Cardiac fibroblast (primary cell): Measurements from ENCODE around the gene RBM20.

Experiments used
- DNase-seq, 2 donors: peaks; one replicate each; pipeline versions ENCODE4 v3.0.0 to v3.0.0-alpha.2; 2010; ENCODE audit warnings: low read depth in 2 of 2
- H3K4me3 ChIP-seq, 2 donors: replicated peaks in 1 of 2; 1 replicate in 1 of 2; 2 replicates in 1 of 2; pipeline ENCODE4 v1.5.1; 2011; ENCODE audit warnings: low read depth in 2 of 2, low read length in 2 of 2, mild to moderate bottlenecking in 2 of 2, moderate library complexity in 1 of 2
- TF ChIP-seq, protein P1 (sequence below): IDR thresholded peaks from one replicate; pipeline ENCODE4 v1.5.1; 2011; ENCODE audit warnings: low read depth, mild to moderate bottlenecking, low read length, inconsistent platforms

Gene RBM20

DNA sequence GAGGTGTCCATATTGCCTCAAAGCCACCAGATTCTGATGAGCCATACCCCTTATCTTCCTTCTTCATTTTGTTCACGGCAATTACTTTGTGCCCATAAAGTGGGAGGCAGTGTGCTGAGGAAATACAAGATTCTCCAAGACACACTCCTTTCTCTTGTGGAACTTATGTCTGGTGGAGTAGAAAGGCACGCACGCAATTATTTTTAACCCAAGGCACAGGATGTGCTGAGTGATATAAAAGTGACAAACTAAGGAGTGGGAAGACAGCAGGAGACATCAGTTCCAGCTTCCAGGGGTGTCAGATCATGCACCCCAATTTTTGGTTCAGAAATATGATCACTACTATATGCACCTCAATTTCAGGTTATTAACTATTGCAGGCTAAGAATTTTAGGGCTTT is 132.9 kb downstream of the RBM20 start:
- TF ChIP-seq, protein P1, sequence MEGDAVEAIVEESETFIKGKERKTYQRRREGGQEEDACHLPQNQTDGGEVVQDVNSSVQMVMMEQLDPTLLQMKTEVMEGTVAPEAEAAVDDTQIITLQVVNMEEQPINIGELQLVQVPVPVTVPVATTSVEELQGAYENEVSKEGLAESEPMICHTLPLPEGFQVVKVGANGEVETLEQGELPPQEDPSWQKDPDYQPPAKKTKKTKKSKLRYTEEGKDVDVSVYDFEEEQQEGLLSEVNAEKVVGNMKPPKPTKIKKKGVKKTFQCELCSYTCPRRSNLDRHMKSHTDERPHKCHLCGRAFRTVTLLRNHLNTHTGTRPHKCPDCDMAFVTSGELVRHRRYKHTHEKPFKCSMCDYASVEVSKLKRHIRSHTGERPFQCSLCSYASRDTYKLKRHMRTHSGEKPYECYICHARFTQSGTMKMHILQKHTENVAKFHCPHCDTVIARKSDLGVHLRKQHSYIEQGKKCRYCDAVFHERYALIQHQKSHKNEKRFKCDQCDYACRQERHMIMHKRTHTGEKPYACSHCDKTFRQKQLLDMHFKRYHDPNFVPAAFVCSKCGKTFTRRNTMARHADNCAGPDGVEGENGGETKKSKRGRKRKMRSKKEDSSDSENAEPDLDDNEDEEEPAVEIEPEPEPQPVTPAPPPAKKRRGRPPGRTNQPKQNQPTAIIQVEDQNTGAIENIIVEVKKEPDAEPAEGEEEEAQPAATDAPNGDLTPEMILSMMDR = no peak
- no peak overlapping the region for H3K4me3 ChIP-seq
- no peak for DNase-seq

DNA sequence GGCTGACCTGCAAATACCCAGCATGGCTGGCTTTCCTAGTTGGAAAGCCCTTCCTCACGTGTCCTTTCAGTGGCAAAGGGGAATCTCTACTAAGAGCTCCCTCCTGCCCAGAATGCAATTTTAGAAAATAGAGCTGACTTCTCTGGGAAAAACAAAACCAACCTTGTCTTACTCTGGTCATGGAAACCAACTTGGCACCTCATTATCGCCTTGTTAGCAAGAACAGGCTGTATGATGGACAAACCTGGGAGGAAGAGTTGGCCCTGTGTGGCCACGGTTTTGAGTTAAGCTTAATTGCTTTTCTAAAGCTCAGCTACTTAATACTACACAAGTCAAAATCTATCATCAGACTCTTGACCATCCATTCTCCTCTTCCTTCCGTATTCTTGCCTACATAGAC is 133.5 kb downstream of the RBM20 start:
- TF ChIP-seq, protein P1 = no peak
- no peak overlapping the region for H3K4me3 ChIP-seq

DNA sequence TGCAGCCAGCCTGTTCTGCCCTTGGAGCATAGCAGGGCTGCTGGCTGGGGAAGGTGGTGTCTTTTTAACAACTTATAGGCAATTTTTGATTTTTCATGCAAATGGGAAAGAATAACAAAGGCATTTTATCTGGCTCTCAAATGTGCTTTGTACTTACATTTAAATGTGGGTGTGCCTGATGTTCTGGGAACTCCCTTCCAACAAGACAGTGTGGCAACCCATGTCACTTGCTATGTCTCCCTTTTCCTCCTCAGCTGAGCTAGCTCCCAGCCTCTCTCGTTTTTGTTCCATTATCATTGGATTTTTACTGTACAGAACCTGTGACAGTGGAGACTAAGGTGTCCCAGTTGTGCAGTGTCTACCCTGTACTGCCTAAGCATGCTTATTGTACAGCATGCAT is 134.1 kb downstream of the RBM20 start:
- TF ChIP-seq, protein P1 = no peak
- no peak for DNase-seq

More for the DNA sequence above, 133.5 kb downstream of the RBM20 start:
- DNase-seq = no peak

DNA sequence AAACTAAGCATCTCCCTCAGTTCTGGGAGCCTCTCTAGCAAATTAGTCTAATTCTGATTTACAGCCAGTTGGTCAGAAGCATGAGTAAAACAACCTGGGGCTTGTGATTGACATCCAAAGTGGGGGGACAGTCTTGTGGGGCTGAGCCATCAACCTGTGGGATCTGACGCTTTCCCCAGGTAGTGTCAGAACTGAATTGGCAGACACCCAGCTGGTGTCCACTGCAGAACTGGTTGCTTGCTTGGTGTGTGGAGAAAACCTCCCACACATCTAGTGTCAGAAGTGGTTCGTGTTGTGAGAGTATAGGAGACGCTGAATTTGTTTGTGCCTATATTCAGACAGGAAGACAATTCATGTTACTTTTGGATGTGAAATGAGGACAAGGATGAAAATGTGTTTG is 135.4 kb downstream of the RBM20 start:
- DNase-seq = no peak

More for the DNA sequence above, 134.1 kb downstream of the RBM20 start:
- H3K4me3 ChIP-seq = no peak overlapping the region

DNA sequence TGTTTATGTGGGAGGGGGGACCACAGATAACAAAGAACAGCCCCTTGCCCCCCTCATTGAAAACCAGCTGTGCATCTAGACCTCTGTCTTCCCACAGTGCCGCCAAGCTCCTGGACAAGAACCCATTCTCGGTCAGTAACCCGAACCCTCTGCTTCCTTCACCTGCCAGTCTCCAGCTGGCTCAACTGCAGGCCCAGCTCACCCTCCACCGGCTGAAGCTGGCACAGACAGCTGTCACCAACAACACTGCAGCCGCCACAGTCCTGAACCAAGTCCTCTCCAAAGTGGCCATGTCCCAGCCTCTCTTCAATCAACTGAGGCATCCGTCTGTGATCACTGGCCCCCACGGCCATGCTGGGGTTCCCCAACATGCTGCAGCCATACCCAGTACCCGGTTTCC is 136.6 kb downstream of the RBM20 start:
- TF ChIP-seq, protein P1 = no peak
- H3K4me3 ChIP-seq = no peak overlapping the region
- no peak for DNase-seq

More for the DNA sequence above, 135.4 kb downstream of the RBM20 start:
- TF ChIP-seq, protein P1 = no peak
- H3K4me3 ChIP-seq = no peak overlapping the region

DNA sequence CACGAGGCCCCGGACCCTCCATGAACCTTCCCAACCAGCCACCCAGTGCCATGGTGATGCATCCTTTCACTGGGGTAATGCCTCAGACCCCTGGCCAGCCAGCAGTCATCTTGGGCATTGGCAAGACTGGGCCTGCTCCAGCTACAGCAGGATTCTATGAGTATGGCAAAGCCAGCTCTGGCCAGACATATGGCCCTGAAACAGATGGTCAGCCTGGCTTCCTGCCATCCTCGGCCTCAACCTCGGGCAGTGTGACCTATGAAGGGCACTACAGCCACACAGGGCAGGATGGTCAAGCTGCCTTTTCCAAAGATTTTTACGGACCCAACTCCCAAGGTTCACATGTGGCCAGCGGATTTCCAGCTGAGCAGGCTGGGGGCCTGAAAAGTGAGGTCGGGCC is 137.0 kb downstream of the RBM20 start:
- no peak overlapping the region for H3K4me3 ChIP-seq
- no peak for DNase-seq
- TF ChIP-seq, protein P1 = no peak

DNA sequence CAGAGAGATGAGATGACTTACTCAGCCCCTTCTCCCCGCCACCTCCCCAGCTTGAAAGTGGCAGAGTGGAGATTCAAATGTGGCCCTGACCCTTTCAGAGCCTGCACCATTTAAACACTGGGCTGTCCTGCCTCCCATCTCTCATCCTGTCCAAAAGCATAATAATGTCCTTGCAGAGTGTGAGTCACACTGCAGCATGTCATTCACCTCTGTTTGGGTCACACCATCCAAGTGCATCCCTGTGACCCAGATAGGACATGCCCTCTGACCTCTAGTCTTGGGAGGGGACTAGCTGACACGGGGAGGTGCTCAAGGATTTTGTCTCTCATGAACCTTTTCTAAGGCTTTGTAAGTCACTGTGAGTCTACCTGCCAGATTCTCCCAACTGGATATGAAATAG is 138.5 kb downstream of the RBM20 start:
- H3K4me3 ChIP-seq = no peak overlapping the region
- TF ChIP-seq, protein P1 = no peak
- DNase-seq = no peak
